Osteocyte (in vitro differentiated cells): ENCODE results near the gene MYT1. TPM values are rescaled to one million over a fixed set of nuclear protein-coding genes. Genes with fewer than 3 reads are reported as not detected.
"Not testable (repeated sequence)": the region's sequence is repeated elsewhere in the genome, so short reads cannot be mapped to it uniquely, and the experiment has no call there.

Experiments
- DNase-seq: peaks from one replicate; pipeline ENCODE4 v3.0.0; 2021; ENCODE audit warnings: mixed read lengths; ENCODE audit not compliant: unreplicated experiment; ENCODE audit errors: extremely low spot score
- H3K27ac Mint-ChIP-seq: one replicate; pipeline ENCODE4 v1.8.0; 2021; ENCODE audit warnings: mild to moderate bottlenecking, mixed read lengths; ENCODE audit not compliant: unreplicated experiment
- H3K27me3 Mint-ChIP-seq: one replicate; pipeline ENCODE4 v1.8.0; 2021; ENCODE audit warnings: mixed read lengths; ENCODE audit not compliant: unreplicated experiment
- H3K36me3 Mint-ChIP-seq: one replicate; pipeline ENCODE4 v1.8.0; 2021; ENCODE audit warnings: mixed read lengths; ENCODE audit not compliant: unreplicated experiment
- H3K4me1 Mint-ChIP-seq: one replicate; pipeline ENCODE4 v1.8.0; 2021; ENCODE audit warnings: mixed read lengths; ENCODE audit not compliant: unreplicated experiment
- H3K4me3 Mint-ChIP-seq: one replicate; pipeline ENCODE4 v1.8.0; 2021; ENCODE audit warnings: mild to moderate bottlenecking, moderate library complexity, mixed read lengths; ENCODE audit not compliant: unreplicated experiment
- H3K9me3 Mint-ChIP-seq: one replicate; pipeline ENCODE4 v1.8.0; 2021; ENCODE audit warnings: mixed read lengths; ENCODE audit not compliant: unreplicated experiment
- long read RNA-seq: library from polyadenylated mRNA; unstranded; transcript quantifications from one replicate; pipeline ENCODE4 v2.0.0, GENCODE V29; 2021
- total RNA-seq: library from RNA; stranded (reverse); gene quantifications from 2 replicates; pipeline ENCODE4 v1.2.1, GENCODE V29; 2021
- TF ChIP-seq, protein P1 (sequence below): fragments of 200-600 bp; sonication (generic); IDR thresholded peaks from 2 replicates; pipeline ENCODE4 v1.5.0; 2021; ENCODE audit warnings: antibody characterized with exemption, mild to moderate bottlenecking, moderate library complexity

MYT1 gene
- not detected in 2 replicates for total RNA-seq
- long read RNA-seq, result 0 reads

DNA sequence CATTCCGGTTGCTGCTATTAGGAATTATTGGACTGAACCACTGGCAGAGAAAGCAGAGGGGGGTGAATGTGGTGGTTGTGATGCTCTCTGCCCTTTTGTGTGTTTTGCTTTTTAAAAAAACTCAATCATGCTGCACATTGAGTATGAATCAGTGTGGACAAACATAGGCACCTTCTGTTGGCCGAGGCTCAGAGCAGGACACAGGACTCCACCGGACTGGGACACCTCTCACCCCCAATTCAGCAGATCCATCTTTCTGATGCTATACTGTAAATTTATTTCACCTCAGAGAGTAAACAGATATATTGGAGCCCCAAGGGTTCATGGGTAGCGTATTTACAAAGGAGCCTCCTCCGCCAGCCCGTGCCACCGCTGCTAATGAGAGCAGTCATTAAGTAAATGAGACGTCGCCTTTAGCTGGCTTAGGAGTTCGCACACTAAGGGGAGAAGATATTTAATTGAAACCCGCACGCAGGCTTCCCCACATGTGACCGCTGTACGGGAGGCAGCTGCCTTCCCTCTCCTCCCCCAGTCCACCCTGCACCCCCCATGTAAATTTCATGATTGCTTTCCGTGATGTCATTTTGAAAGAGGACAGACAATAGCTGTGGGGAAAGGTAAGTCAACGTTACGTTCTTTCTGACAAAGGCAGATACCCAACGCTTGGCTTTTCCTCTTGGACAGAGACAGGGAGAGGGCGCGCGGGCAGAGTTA, at the start of gene MYT1:
Gene MYT1 (plus strand): TSS at position 330 of the 714 bp plus-strand sequence. CDS start 34,410 bp downstream, outside the sequence.
- no peak within 1 kb of the TSS for H3K4me3 Mint-ChIP-seq
- TF ChIP-seq, protein P1, sequence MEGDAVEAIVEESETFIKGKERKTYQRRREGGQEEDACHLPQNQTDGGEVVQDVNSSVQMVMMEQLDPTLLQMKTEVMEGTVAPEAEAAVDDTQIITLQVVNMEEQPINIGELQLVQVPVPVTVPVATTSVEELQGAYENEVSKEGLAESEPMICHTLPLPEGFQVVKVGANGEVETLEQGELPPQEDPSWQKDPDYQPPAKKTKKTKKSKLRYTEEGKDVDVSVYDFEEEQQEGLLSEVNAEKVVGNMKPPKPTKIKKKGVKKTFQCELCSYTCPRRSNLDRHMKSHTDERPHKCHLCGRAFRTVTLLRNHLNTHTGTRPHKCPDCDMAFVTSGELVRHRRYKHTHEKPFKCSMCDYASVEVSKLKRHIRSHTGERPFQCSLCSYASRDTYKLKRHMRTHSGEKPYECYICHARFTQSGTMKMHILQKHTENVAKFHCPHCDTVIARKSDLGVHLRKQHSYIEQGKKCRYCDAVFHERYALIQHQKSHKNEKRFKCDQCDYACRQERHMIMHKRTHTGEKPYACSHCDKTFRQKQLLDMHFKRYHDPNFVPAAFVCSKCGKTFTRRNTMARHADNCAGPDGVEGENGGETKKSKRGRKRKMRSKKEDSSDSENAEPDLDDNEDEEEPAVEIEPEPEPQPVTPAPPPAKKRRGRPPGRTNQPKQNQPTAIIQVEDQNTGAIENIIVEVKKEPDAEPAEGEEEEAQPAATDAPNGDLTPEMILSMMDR, result no peak
- H3K9me3 Mint-ChIP-seq, result no peaks in the 10 kb centered on the region
- peaks cover 56% of the 10 kb centered on the region for H3K27me3 Mint-ChIP-seq
- H3K36me3 Mint-ChIP-seq, result no peaks in the 10 kb centered on the region
- DNase-seq, result no peak
- peaks cover 6% of the 10 kb centered on the region for H3K4me1 Mint-ChIP-seq
- no peak within 1 kb of the TSS for H3K27ac Mint-ChIP-seq

DNA sequence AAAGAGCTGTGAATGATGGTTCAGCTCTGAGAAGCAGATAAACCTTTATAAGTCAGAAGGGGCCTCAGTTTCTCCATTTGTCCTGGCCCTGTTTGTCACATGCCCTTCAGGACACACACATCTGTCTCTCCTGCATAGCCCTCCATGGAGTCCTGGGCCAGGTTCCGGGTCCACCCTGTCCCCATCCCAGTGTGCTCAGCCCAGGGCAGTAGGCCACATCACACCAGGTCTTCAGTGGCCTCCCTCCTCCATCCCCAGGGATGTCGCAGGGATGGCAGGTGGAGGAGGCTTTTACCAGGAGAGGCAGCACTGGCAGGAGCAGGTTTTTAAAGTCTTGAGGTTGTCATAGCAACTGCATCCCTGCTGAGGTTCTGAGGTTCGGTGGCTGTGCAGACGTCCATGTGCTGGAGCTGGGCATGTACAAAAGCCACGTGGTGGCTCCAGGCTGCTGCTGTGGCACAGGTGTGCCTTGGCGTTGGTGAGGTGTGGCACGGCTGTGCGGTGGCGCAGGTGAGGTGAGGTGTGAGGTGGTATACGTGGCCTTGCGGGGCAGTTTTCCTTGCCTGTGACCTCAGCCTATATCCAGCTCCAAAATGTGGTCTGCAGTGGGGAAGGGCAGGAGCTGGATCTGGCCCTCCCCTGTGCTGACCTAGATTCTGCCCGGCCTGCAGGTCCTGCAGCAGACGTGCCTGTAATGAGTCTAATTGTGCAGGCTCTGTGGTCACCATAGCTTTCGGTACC, 48.9 kb upstream of the MYT1 start:
- Mint-ChIP-seq H3K4me1 (peaks cover 1% of the 10 kb centered on the region), H3K27ac (no peak overlapping the region), H3K9me3 (no peaks in the 10 kb centered on the region), H3K27me3 (no peaks in the 10 kb centered on the region), H3K36me3 (no peaks in the 10 kb centered on the region), H3K4me3 (no peak overlapping the region)
- DNase-seq, result peak; percentile 69
- TF ChIP-seq, protein P1, result no peak

DNA sequence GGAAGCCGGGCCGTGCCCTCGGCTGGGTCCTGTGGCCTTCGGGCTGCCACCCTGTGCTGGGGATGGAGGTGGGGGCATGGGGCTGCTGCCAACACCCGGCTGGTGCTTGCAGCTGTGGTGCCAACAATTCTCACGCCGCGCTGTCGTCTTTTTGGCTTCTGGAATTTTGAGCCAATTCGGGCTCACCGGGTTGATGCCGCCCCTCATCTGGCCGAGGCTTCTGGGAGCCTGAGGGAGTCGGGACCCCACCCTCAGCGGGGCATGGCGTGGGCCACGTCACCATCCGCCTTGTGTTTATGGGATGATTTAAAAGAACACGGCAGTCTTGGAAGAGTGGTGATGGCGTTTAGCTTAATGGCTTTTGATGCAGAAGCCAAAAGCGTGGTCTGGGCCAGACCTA, 48.2 kb upstream of the MYT1 start:
- TF ChIP-seq, protein P1, result no peak
- H3K36me3 Mint-ChIP-seq, result no peaks in the 10 kb centered on the region
- H3K27ac Mint-ChIP-seq, result no peak overlapping the region
- peaks cover 3% of the 10 kb centered on the region for H3K4me1 Mint-ChIP-seq
- no peaks in the 10 kb centered on the region for H3K9me3 Mint-ChIP-seq
- H3K27me3 Mint-ChIP-seq, result peaks cover under 1% of the 10 kb centered on the region
- no peak overlapping the region for H3K4me3 Mint-ChIP-seq
- DNase-seq, result no peak

DNA sequence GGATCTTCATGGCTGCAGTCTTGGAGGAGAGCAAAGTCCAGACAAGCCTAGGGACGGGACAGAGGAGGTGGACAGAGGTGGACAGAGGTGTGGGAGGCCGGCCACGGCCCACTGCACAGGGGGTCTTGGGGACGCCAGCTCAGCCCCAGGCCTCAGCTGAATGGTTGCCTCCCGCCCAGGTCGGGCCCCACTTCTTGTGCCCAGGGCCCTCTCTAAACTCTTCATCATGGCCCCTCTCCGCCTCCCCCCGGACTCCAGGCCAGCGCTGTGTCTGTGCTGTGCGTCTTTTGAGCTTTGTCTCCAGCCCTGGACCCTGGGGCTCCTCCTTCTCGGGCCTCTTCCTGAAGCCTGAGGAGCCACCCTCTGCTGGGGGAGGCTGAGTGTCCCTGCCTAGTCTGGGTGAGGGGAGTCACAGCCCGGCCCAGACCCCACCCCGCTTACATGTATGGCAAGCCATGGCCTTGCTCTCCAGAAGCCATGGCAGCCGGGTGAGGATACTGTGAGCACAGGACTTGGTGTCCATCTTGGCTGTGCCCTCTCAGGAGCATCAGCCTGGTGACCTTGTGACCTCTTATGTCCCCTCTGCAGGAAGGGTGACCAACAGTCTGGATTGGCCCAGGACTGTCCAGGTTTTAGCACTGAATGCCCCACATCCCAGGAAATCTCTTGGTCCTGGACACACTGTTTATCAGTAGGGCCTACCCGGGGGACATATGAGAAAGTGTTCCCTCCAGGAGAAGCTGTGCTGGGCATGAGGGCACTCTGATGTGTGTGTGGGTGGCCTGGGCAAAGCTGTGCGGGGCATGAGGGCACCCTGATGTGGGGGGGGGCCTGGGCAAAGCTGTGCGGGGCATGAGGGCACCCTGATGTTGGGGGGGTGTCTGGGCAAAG, 47.5 kb upstream of the MYT1 start:
- no peaks in the 10 kb centered on the region for H3K36me3 Mint-ChIP-seq
- no peak overlapping the region for H3K27ac Mint-ChIP-seq
- peak; percentile 74 for DNase-seq
- H3K9me3 Mint-ChIP-seq, result no peaks in the 10 kb centered on the region
- H3K4me1 Mint-ChIP-seq, result peaks cover 3% of the 10 kb centered on the region
- TF ChIP-seq, protein P1, result no peak
- H3K27me3 Mint-ChIP-seq, result peaks cover 8% of the 10 kb centered on the region
- H3K4me3 Mint-ChIP-seq, result no peak overlapping the region

DNA sequence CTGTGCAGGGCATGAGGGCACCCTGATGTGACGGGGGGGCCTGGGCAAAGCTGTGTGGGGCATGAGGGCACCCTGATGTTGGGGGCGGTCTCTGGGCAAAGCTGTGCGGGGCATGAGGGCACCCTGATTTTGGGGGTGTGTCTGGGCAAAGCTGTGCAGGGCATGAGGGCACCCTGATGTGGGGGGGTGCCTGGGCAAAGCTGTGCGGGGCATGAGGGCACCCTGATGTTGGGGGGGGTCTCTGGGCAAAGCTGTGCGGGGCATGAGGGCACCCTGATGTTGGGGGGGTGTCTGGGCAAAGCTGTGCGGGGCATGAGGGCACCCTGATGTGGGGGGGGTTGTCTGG, 46.8 kb upstream of the MYT1 start:
- not testable (repeated sequence) for H3K27ac Mint-ChIP-seq, H3K4me1 Mint-ChIP-seq, H3K4me3 Mint-ChIP-seq, DNase-seq, H3K9me3 Mint-ChIP-seq, H3K36me3 Mint-ChIP-seq
- peaks cover 11% of the 10 kb centered on the region for H3K27me3 Mint-ChIP-seq
